ENCODE data around the gene TUBD1.

DNA sequence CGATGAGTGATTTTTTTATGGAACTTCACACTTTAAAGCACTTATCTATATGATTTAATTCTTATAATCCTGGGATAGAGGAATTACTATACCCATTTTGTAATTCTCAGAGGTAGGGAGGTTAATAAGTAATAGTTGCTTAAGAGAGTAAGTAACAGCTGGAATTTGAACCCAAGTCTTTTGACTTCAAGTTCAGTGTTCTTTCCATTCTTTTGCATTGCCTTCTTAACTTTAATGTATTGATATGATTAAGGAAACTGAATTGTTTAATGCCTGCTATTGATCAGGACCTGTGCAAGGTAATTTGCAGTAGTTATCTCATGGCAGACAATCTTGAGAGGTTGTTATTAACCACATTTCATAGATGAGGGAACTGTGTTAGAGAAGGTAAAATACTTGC lies 78.5 kb downstream of the TUBD1 start:
- TF ChIP-seq CTCF (IDR thresholded peaks at IDR 0.05), result no peak
- no peak for TF ChIP-seq POLR2A (IDR thresholded peaks at IDR 0.05)
